GOT3 (cell line): ENCODE results near the gene ANKDD1B.

ENCODE experiments used
- DNase-seq: peaks from one replicate; lab custom pipeline; 2025; ENCODE audit warnings: mixed read lengths; lab: John Stamatoyannopoulos, UW

ANKDD1B gene

DNA sequence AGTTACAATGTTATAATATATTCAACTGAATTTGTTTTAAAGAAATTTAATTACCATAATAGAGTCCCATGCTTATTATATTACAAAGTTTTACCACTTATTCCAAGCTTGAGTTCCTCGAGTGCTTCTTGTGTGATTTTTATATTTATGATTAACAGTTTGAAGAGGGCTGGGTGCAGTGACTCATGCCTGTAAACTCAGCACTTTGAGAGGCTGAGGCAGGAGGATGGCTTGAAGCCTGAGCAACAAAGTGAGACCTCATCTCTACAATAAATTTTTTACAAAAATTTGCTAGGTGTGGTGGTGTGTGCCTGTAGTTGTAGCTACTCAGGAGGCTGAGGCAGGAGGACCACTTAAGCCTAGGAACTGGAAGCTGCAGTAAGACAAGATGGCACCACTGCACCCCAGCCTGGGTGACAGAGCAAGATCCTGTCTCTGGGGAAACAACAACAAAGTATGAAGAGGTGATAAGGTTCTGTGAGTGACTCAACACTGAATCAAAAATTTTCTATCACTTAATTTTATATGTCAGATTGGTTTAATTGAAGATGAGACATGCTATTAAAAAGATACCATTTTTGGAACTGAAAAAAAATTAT is 96.8 kb downstream of the ANKDD1B start:
- DNase-seq = no peak

DNA sequence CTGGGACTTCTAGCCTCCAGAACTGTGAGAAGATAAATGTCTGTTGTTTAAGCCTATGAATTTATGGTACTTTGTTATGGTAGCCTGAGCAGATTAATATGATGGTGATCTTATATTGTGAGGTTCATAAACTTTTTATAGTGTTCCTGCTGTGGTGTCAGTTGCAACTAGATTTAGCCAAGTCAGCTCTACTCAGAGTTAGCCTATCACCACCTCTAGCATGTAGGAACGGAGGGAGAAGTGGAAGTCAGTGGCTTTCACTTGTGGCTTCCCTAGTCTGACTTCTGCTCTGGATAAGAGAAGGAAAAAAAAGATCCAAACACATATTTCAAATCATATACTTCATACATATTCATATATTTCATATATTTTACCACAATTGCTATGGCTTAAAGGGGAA is 99.4 kb downstream of the ANKDD1B start:
- no peak for DNase-seq

DNA sequence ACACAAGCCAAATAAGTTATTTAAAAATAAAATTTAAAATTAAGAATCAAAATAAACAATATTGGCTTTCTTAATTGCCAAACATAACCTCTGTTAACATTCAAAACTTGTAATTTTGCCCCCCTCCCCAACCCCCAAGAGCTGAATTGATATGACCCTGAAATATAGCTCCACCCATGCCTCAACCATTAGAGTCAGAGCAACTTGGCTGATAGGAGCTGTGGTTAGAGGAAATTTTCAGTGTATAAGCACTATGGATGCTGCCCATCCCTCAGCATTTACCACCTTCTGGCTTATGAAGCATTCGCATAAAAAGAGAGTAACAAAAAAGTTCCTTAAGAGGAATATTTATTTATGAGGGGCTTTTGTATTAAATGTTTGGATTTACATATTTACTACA is 99.9 kb downstream of the ANKDD1B start:
- DNase-seq = no peak

DNA sequence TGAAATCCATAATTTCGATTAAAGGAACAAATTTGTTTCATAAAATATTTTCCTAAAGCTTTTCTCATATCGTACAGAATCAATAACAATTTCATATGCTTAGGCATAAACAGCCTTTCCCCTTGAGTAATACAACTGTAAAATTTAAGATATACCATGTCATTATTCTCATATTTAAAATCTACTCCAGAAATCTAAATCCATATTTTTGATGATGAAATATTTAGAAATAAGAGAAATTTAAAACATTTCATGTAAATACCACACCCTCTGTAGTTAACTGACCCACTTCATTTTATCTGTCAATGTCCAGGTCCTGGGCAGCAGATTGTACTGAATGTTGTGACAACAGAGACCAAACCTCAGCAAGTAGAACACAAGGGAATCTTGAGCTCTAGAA is 100.8 kb downstream of the ANKDD1B start:
- DNase-seq = no peak

DNA sequence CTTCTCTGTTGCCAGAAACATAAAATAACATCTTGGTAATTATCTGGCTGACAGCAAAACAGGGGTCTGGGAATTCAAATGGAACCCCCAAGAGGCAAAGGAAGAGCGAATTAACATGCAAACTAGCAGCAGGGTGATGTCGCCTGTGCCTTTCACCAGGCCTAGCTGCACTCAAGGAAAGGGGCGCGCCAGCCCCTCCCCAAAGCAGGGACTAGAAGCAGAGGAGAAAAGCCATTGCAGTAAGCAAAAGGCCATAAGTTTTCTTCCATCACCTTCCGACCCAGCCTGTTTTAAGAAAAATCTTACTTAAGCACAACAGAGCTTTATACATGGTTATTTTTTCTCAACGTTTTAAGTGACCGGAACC is 105.4 kb downstream of the ANKDD1B start:
- DNase-seq = no peak

DNA sequence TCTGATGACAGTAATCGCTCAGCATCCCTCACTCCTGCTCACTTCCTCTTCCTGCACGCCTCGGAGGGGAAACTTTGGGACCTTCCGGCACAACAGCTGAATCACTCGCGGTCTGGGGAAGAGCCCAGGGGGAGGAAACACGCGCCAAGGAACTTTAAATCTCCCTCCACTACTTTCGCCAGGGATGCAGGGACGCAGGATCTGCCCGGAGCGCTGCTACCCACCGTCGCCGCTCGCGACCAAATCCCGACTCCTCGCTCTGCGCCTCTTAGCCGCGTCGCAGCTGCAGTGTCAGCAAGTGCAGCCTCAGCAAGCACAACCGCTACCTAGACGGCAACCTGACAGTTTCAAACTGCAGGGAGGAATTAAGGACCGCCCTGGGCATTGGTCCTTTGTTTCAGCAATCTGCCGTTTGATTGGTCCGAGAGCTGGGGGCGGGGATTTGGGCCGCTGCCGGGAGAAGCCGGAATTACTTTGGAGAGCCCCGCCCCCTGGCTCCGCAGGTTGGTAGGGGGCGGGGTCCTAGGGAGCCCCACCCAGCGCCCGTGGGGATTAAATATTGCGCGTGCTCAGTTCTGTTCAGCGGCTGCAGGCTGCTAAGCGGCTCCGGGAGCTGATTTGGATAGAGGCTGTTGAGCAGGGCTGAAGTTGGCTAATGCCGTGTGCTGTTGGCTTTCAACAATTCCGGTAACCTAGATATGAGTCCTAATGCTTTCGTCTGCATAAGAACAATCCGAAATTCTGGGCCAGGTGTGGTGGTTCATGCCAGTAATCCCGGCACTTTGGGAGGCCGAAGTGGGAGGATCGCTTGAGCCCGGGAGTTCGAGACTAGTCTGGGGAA is 106.0 kb downstream of the ANKDD1B start, which contains the start of gene POC5:
POC5 (minus strand) TSS at position 356 of the 841 bp plus-strand sequence. CDS start 4,500 bp downstream, outside the sequence.
- DNase-seq = peak; percentile 95

DNA sequence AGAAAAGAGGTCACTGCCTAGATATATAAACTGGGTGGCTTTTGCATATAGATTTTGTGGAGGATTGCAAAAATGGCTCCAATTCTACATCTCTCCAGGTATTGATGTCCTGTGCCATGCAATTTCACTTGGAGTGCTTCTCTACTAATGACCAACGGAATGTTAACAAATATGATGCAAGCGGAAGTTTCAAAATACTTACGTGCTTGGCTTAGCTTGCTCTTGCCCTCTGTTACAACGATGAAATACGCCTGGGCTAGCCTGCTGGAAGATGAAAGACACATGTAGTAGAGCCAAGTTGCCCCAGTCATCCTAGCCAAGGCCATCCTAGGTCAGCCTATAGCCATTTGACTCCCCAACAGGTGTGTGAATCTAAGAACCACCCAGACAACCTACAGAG is 109.6 kb downstream of the ANKDD1B start:
- DNase-seq = no peak
